Measurements from ENCODE around the gene HIF3A.
A peak's percentile ranks its signal among the peaks of the same experiment; 100 is the strongest.

The HIF3A gene

GRCh38 chr19:46337487-46337886 lies 40.6 kb downstream of the HIF3A start:
- DNase-seq: no peak

GRCh38 chr19:46339446-46339845 lies 42.6 kb downstream of the HIF3A start:
- no peak for DNase-seq

- DNase-seq: no peak
Measured at GRCh38 chr19:46340051-46340659, 43.3 kb downstream of the HIF3A start.

GRCh38 chr19:46341937-46342336 lies 45.1 kb downstream of the HIF3A start:
- no peak for DNase-seq

DNA sequence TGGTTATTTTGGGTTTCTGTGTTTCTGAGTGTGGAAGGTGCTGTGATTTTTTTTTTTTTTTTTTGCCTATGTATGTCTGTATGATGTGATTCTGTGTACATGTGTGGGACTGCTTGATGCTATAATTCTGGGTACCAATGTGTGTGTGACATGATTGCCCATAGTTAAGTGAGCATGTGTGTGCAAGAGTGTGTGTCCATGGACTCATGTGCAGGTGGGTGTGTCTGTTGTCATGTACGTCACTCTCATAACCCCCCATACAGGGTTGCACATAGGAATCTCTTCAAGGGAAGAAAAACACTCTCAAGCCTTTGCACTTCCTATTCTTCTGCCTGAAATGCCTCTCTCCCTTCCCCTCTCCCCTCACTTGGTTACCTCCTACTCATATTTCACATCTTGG lies 47.5 kb downstream of the HIF3A start:
- DNase-seq: no peak

DNA sequence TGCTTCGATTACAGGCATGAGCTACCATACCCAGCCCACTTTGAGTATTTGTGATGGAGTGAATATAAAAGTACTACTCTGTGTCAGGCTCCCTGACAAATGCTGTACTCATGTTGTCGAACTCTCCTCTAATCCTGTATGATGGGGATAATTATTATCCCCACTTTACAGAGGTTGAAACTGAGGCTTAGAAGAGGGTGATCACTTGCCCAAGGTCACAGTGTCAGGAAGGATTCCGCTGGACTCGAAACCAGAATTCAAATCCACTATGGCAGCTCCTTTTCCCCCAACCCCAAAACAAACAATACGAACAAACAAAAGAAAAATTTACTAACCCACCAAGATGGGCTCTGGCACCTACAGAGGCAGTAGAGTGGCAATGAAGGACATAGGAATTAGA lies 48.3 kb downstream of the HIF3A start:
- DNase-seq: no peak

GRCh38 chr19:46346821-46347571 lies 50.2 kb downstream of the HIF3A start, which contains the start of gene PPP5C:
PPP5C (plus strand) TSS chr19:46347087; CDS start chr19:46347097, 10 bp downstream.
- peak; percentile 94 for DNase-seq

DNA sequence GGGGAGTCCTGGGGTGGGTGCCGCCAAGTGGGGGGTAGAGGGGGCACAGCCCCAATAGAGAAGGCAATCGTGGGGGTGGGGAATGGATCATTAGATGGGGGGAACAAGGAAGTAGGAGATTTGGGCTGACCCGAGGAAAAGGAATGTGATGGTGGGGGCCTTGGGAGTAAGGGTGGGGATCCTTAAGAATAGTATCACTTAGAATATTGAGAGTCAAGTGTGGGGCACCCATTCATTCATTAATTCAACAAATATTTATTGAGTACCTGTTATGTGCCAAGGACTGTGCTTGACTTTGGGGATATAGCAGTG lies 50.7 kb downstream of the HIF3A start:
- no peak for DNase-seq

DNA sequence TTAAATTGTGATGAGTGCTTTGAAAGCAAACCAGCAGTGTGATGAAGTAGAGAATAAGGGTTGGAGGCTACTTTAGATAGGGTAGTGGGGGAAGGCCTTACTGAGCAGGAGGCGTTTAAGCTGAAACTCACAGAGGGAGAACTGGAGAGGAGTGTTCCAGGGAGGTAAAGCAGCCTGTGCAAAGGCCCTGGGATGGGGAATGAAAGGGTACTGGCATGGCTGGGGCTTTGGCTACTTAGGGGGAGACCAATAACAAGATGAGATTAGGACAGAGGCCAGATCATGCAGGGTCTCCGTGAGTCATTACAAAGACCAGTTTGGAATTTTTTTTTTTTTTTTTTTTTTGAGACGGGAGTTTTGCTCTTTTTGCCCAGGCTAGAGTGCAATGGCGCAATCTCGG lies 51.1 kb downstream of the HIF3A start:
- DNase-seq: no peak

- no peak for DNase-seq
Measured at GRCh38 chr19:46349311-46349993, 52.6 kb downstream of the HIF3A start.

DNA sequence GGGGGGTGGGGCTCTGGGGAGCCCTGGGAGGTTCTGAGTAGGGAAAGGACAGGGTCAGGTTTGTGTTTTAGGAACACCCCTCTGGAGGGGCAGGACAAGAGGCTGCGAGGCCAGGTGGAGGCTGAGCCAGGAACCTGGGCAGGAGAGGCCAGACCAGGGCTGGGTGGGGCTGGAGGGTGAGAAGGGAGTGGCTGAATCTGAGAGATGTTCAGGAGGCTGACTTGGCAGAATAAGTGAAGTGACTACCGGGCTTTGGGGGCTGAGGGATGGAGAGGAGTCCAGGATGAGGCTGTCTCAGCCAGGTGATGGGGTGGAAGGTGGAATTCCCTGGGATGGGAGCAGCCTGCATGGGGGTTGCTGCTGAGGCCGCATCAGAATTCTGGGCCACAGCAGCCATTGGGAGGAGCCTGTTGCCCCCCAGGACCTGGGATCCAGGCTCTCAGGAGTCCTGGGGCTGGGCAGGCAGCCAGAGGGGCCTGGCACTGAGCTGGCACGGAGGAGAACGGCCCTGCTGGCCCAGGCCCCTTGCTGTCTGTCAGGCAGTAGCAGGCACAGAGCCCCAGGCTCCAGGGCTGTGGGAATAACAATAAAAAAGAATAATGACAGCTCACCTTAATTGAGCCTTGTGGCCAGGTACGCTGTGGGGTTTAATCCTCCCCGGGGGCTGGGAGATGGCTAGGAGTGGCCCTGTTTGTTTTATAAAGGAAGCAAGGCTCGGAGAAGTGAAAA lies 53.4 kb downstream of the HIF3A start:
- DNase-seq: no peak

- no peak for DNase-seq
Measured at GRCh38 chr19:46350758-46351159, 53.9 kb downstream of the HIF3A start.

- no peak for DNase-seq
Measured at GRCh38 chr19:46351241-46352041, 54.6 kb downstream of the HIF3A start.

DNA sequence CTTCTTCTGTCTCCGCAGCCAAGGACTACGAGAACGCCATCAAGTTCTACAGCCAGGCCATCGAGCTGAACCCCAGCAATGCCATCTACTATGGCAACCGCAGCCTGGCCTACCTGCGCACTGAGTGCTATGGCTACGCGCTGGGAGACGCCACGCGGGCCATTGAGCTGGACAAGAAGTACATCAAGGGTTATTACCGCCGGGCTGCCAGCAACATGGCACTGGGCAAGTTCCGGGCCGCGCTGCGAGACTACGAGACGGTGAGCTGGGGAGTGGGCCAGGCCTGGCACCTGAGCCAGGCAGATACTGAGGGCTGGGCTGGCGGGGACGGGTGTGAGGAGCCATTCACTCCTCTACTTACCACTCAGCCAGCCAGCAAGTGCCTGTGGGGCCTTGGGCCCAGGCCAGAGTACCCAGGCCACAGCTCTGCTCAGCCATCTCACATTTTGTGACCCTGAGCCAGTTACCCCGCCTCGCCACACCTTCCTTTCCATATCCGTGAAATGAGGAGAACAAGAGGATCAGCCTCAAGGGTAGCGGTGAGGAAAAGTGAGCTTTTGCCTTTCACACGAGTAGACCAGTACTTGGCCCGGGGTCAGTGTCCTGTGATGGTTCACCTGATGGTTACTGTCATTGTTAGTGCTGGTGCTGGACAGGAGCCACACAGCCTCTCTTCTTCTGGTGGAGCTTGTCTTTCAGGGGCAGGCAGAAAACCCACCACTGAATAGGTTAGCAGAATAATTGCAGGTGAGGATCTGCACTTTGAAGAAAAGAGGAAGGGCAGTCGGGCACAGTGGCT lies 57.1 kb downstream of the HIF3A start:
- no peak for DNase-seq

GRCh38 chr19:46355234-46356148 lies 58.6 kb downstream of the HIF3A start:
- no peak for DNase-seq

- no peak for DNase-seq
Measured at GRCh38 chr19:46356149-46357055, 59.6 kb downstream of the HIF3A start.

DNA sequence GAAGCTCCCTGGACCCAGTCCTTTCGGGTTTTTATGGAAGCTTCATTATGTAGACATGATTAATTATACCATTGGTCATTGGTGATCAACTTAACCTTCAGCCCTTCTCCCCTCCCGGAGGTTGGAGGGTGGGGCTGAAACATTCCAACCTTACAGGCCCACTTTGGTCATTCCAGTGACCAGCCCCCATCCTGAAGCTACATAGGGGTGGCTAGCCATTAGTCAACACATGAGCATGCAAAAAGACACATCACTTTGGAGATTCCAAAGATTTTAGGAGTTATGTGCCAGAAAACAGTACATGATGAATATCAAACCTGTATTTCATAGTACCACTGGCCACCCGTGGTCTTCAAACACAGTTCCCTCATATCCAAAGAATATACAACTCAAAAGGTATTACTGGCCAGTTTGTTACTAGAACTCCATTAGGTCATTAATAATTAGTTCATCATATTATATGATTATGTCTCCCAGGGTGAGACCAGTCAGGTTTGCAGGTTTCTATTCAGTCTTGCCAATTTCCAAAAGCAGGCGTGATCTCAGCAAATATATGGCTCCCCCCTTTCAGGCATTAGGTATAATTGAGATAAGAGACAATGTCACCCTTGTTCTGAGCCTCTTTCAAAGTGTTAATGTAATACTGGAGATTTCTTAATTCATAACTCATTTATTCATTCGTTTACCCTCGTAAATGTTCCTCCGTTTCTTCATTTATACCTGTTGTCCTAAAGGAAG lies 61.2 kb downstream of the HIF3A start:
- DNase-seq: no peak

DNA sequence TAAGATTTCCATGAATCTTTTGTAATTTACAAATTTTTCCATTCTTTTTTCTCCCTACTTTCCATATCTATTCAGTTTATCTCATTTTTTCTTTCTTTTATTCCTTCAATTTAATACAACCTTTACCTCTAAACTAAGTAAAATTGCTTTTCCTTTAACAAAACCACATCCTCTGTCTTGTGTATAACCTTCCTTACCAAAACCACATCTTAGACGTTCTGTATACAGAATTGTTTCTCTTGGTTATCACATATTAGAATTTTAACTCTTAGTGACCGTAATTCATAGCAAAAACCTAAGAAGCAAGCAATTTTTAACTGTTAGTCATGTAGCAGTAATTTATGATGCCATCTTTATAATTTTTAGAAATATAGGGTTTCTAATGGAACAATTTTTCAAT lies 65.1 kb downstream of the HIF3A start:
- no peak for DNase-seq

DNA sequence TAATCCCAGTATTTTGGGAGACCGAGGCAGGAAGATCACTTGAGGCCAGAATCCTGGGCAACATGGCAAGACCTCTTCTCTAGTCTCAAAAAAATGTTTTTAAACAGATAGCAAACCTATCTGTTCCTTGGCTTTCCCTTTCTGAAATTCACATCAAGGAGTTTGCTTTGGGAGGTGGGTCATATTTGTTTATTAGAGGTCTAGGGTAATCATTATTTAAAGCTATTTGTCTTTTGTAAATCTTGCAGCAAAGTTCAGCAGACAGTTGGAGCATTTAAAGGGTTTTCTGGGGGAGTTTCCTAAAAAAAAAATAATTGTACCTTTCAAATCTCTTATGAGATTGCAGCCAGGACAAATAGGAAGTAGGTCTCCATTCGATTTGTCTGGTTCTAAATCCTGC lies 67.5 kb downstream of the HIF3A start:
- DNase-seq: no peak

Data from right forelimb (tissue), 1 donor.